ENCODE data around the gene STARD13.
A peak's percentile ranks its signal among the peaks of the same experiment; 100 is the strongest.

The STARD13 gene

DNA sequence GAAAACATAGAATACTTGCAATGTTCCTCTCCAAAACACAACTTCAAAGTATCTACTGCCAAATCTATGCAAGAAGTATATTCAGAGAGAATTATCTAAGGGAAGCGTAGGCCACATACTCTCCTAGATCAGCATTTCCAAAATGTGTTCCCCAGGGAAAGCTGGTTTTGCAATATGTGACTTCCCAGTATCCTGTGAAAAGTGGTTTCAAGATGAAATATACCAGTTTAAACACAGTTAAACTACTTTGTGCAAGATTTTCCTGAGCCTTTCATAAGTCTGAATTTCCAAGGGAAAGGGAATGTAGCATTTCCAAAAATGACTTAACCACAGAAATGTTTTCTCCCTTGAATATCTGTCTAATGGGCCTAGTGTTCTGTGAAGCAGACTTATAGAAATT is 7.6 kb downstream of the STARD13 start:
- no peak for DNase-seq (ENCODE audit: low spot score)

DNA sequence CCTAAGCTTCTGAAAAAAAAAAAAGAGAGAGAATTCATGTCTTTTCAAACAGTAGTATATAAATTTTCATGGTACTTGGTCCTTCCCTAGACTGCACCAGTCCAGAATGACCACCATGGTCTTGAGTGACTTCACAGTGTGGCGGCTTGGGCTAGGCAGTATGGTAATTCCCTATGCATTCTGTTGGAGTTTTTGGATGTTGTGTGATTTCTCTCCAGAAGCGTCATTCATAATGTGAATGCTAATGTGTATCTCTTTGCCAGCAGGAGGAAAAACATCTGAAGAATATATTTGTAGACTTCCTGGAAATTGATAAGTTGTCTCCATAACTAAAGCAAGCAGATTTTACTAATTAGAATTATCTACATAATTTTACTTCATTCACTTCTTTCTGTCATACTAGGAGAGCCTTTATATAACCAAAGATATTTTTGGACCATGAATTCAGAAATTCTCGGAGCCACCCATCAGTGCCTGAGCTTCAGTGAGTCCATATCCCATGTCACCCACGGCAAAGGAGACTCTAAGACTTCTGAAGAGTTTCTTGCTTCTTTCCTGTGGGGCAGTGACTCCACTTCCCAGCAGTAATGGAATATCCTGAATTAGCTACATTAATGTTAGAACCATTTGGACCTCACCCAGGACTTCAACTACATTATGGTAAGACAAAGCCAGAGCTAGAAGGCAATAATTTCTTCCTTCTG is 8.4 kb downstream of the STARD13 start:
- DNase-seq (ENCODE audit: low spot score), result no peak

GRCh38 chr13:33276570-33276969 is 9.0 kb downstream of the STARD13 start:
- DNase-seq (ENCODE audit: low spot score), result no peak

- no peak for DNase-seq (ENCODE audit: low spot score)
Observed at GRCh38 chr13:33275916-33276315, 9.6 kb downstream of the STARD13 start.

DNA sequence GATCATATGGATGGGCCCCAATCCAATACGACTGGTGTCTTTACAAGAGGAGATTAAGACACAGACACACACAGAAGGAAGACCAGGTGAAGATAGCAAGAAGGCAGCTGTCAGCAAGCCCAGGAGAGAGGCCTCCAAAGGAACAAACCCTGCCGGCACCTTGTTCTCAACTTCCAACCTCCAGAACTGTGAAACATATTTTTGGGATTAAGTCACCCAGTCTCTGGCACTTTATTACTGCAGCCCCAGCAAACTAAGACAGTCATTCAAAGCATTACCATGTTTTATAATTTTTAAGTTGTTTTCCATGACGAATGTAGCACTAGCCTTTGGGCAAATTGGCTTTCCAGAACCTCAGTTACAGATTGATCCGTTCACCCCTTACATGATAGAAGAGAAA is 11.3 kb downstream of the STARD13 start:
- no peak for DNase-seq (ENCODE audit: low spot score)

GRCh38 chr13:33272531-33273124 is 12.9 kb downstream of the STARD13 start:
- DNase-seq (ENCODE audit: low spot score), result peak; percentile 43

- DNase-seq (ENCODE audit: low spot score), result no peak
Observed at GRCh38 chr13:33271759-33272158, 13.8 kb downstream of the STARD13 start.

DNA sequence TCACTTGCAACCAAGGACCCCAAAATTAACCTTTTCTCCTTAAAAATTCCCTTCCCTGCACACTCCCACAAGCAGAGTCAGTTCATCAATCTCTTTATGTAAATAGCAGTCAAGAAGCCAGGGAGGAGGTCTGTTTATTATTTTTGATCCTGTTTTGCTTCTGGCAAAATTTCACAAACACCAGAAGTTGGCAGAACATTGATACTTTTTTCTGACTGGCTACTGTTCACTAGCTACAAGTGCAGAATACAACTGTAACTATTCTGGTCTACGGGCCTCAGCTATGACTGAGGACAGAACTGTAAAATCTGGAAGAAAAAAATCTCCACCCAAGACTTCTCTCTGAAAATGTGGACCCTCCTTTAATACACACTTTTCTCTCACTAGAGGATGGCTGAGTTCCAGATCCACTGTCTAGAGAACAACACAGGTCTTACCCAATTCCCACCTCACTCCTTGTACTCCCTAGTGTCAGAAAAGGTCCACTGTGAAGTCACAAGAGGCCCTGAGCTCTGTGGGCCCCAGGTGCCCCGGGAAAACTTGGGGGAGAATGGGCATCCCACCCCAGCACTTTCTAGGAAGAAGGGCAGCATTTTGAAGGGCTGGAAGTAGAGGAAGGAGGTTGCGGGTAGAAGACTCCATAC is 14.5 kb downstream of the STARD13 start:
- no peak for DNase-seq (ENCODE audit: low spot score)

- no peak for DNase-seq (ENCODE audit: low spot score)
Observed at GRCh38 chr13:33265607-33266006, 19.9 kb downstream of the STARD13 start.

- DNase-seq (ENCODE audit: low spot score), result no peak
Observed at GRCh38 chr13:33265133-33265532, 20.4 kb downstream of the STARD13 start.

DNA sequence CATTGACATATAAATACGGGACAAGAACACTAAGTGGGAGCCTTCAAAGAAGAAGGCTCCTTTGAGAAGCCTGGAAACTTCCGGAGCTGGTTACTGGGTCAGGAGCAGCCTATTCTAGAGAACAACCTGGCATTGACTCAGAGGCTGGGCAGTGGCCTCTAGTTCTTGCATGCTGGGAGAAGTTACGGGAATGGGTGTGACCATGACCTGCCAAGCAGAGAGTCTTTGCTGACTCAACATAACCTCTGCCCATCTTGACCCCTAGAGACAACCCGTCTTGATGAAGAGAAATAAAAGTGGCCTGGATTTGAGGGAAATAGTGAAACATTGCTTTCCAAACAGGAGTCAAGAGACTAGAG is 21.0 kb downstream of the STARD13 start:
- no peak for DNase-seq (ENCODE audit: low spot score)

DNA sequence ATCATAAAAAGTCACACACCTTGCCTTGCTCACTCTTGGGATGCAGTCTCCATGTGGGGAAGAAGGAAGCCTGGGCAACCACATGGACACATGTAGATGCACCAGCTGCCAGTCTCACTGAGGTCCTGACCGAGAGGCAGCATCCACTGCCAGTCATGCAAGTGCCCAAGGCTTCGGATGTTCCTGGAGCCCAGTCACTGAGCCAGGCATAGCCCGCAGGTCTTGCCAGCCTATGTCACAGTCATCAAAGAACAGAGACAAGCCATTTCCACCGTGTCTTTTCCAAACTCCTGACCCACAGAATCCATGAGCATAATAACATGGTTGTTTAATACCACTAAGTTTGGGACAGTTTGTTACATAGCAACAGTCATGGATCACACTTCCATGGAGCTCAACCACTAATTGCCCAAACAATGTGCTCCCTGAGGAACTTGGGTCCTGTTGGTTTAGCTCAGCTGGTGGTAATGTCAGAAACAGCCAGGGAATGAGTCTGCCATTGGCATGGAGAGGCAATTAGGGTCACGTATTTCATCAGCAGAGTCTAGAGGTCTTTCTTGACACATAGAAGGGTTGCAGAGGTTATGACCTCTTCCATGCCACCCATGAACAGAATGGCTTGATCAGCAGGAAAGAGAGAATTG is 21.5 kb downstream of the STARD13 start:
- DNase-seq (ENCODE audit: low spot score), result no peak

- DNase-seq (ENCODE audit: low spot score), result no peak
Observed at GRCh38 chr13:33263484-33263883, 22.1 kb downstream of the STARD13 start.

DNA sequence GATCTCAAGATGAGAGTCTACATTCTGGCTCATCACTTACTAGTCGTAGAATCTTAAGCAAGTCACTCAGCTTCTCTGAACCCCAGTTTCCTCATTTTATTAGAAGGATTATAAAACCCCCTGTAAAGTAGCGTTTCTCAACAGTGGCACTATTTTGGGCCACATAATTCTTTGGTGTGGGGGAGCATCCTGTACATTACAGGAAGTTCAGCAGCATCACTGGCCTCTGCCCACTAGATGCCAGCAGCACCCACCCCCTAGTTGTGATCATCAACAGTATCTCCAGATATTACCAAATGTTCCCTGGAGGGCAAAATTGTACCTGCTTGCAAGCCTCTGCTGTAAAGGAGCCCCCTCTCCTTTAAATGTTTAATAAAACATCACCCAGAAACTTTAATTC is 22.6 kb downstream of the STARD13 start:
- DNase-seq (ENCODE audit: low spot score), result peak; percentile 27

GRCh38 chr13:33262594-33262993 is 23.0 kb downstream of the STARD13 start:
- no peak for DNase-seq (ENCODE audit: low spot score)

- peak; percentile 82 for DNase-seq (ENCODE audit: low spot score)
Observed at GRCh38 chr13:33262062-33262487, 23.5 kb downstream of the STARD13 start.

- DNase-seq (ENCODE audit: low spot score), result no peak
Observed at GRCh38 chr13:33261387-33262061, 24.0 kb downstream of the STARD13 start.

- no peak for DNase-seq (ENCODE audit: low spot score)
Observed at GRCh38 chr13:33260168-33261098, 25.1 kb downstream of the STARD13 start.

DNA sequence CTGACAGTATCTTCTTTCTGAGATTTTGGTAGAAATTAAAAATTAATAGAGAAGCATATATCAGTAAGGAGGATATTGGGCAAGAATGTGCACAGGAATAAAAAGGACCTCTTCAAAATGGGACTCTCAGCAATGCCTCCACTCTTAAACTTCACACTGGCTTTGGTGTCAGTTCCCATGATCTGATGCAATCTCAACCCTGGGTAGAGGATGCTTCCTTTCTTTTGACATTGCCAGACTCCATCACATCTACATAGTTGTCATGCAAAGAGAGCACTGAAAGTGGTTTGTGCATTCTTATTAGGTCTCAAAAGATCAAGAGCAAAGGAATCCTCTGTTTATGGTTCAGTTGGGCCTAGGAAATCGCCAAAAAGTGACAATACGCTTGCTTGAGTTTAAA is 26.3 kb downstream of the STARD13 start:
- no peak for DNase-seq (ENCODE audit: low spot score)

DNA sequence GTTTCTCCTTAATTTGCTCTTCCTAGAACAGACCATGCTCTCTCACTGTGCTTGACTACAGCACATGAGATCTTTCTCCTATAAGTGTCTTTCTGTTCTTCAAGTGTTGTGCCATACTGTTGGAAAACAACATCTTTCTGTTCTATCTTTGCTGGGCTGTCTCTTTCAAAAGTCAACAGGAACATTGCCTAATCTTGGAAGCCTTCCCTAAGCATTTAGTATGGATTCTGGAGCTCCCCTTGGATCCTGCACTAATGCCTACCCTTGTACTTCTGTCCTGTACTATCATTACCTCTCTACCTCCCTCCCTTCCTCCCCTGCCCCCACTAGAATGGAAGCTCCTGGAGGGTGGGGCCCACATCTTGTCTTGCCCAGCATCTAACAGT is 26.8 kb downstream of the STARD13 start:
- no peak for DNase-seq (ENCODE audit: low spot score)

Measured in RKO (cell line).